ENCODE results near the gene DEDD2.
"Not testable (repeated sequence)": the region's sequence is repeated elsewhere in the genome, so short reads cannot be mapped to it uniquely, and the experiment has no call there.

GRCh38 chr19:42266105-42266504, 48.6 kb upstream of the DEDD2 start:
- not testable (repeated sequence) for TF ChIP-seq EZH2 (IDR thresholded peaks at IDR 0.05; ENCODE audit: borderline replicate concordance, low read depth, low read length, severe bottlenecking); POLR2A (IDR thresholded peaks at IDR 0.05; ENCODE audit: low read depth, low read length); MYC (IDR thresholded peaks at IDR 0.05; ENCODE audit: low read depth, low read length); POLR2AphosphoS5 (IDR thresholded peaks at IDR 0.05; ENCODE audit: insufficient read depth, low read depth, low read length); FOS (IDR thresholded peaks at IDR 0.05; ENCODE audit: borderline replicate concordance, insufficient read depth, low read length); MAX (IDR thresholded peaks at IDR 0.05; ENCODE audit: insufficient read depth, insufficient read length); JUN (IDR thresholded peaks at IDR 0.05; ENCODE audit: borderline replicate concordance, insufficient read depth, insufficient read length, low read depth)
- TF ChIP-seq, protein P1, sequence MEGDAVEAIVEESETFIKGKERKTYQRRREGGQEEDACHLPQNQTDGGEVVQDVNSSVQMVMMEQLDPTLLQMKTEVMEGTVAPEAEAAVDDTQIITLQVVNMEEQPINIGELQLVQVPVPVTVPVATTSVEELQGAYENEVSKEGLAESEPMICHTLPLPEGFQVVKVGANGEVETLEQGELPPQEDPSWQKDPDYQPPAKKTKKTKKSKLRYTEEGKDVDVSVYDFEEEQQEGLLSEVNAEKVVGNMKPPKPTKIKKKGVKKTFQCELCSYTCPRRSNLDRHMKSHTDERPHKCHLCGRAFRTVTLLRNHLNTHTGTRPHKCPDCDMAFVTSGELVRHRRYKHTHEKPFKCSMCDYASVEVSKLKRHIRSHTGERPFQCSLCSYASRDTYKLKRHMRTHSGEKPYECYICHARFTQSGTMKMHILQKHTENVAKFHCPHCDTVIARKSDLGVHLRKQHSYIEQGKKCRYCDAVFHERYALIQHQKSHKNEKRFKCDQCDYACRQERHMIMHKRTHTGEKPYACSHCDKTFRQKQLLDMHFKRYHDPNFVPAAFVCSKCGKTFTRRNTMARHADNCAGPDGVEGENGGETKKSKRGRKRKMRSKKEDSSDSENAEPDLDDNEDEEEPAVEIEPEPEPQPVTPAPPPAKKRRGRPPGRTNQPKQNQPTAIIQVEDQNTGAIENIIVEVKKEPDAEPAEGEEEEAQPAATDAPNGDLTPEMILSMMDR (IDR thresholded peaks at IDR 0.05; ENCODE audit: extremely low read depth in 1 of 2, insufficient read depth in 1 of 2, low read depth in 1 of 2, low read length in 2 of 2): not testable (repeated sequence)

Data from endothelial cell of umbilical vein (primary cell).